Thoracic aorta (tissue), 2 donors: Measurements from ENCODE around the gene CACNA1B. TPM values are rescaled to one million over a fixed set of nuclear protein-coding genes. Genes with fewer than 3 reads are reported as not detected.

ENCODE experiments used
- ATAC-seq: fragments of 150-250 bp; one replicate; pipeline ENCODE4 v1.8.0; 2017; ENCODE audit warnings: low read depth; ENCODE audit not compliant: insufficient number of reproducible peaks, low FRiP score
- DNase-seq: peaks from one replicate; pipeline ENCODE4 v3.0.0-alpha.2; 2020; ENCODE audit warnings: low spot score
- H3K27ac ChIP-seq, 2 donors: fragments of 200-600 bp; sonication (generic); 1 replicate in 1 of 2; 2 replicates in 1 of 2; pipeline ENCODE4 v1.5.1; 2016; ENCODE audit warnings: mild to moderate bottlenecking in 2 of 2, moderate library complexity in 2 of 2
- H3K27me3 ChIP-seq: fragments of 200-600 bp; sonication (generic); replicated peaks from 2 replicates; pipeline ENCODE4 v1.6.0; 2016; ENCODE audit warnings: mild to moderate bottlenecking; ENCODE audit not compliant: insufficient read depth
- H3K36me3 ChIP-seq: fragments of 200-600 bp; sonication (generic); one replicate; pipeline ENCODE4 v1.5.1; 2016
- H3K4me1 ChIP-seq, 2 donors: fragments of 200-600 bp; sonication (generic); 1 replicate in 1 of 2; 2 replicates in 1 of 2; pipeline versions ENCODE4 v1.5.1 to v1.6.0; 2016; ENCODE audit warnings: low read depth in 2 of 2, mild to moderate bottlenecking in 1 of 2; ENCODE audit not compliant: control insufficient read depth in 1 of 2
- H3K4me3 ChIP-seq: fragments of 200-600 bp; sonication (generic); 2 replicates; pipeline ENCODE4 v1.5.1; 2016; ENCODE audit warnings: mild to moderate bottlenecking
- H3K9me3 ChIP-seq: fragments of 200-600 bp; sonication (generic); 2 replicates; pipeline ENCODE4 v1.5.1; 2016
- total RNA-seq, 2 donors: library from RNA; depleted of rRNA; stranded (reverse); fragments of >200 nt; gene quantifications; one replicate each; pipeline versions ENCODE4 v1.1.0 to v1.2.3, GENCODE V29; 2016
- TF ChIP-seq, protein P1 (sequence below): fragments of 200-600 bp; sonication (generic); IDR thresholded peaks from one replicate; pipeline ENCODE4 v1.5.1; 2019; ENCODE audit warnings: antibody characterized with exemption

Gene CACNA1B
- total RNA-seq, 2 donors from 2014 or later = 0.07 to 0.14 TPM

DNA sequence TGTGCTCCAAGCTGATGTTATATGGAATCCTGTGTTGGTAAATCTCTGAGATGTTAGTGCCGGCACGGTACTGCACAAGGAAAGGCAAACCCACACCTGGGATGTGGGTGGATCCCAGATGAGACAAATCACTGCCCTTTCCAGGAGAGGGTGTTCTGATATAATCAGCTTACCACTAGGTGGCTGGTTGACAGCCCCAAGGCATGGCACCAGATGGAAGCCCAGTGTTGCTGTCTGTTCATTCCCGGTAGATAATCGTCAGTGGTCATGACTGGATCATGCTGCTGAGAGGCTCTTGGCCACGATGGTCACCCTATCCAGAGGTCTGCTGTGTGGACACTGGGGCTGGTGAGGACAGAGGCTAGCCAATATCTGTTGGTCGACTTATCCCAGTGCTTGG is 184.0 kb downstream of the CACNA1B start:
- no peak overlapping the region for H3K4me3 ChIP-seq
- no peaks in the 10 kb centered on the region for H3K27me3 ChIP-seq
- H3K4me1 ChIP-seq = no peaks in the 10 kb centered on the region
- ATAC-seq (no peak), DNase-seq (no peak)
- no peaks in the 10 kb centered on the region for H3K36me3 ChIP-seq
- no peaks in the 10 kb centered on the region for H3K9me3 ChIP-seq
- TF ChIP-seq, protein P1, sequence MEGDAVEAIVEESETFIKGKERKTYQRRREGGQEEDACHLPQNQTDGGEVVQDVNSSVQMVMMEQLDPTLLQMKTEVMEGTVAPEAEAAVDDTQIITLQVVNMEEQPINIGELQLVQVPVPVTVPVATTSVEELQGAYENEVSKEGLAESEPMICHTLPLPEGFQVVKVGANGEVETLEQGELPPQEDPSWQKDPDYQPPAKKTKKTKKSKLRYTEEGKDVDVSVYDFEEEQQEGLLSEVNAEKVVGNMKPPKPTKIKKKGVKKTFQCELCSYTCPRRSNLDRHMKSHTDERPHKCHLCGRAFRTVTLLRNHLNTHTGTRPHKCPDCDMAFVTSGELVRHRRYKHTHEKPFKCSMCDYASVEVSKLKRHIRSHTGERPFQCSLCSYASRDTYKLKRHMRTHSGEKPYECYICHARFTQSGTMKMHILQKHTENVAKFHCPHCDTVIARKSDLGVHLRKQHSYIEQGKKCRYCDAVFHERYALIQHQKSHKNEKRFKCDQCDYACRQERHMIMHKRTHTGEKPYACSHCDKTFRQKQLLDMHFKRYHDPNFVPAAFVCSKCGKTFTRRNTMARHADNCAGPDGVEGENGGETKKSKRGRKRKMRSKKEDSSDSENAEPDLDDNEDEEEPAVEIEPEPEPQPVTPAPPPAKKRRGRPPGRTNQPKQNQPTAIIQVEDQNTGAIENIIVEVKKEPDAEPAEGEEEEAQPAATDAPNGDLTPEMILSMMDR = no peak
- H3K27ac ChIP-seq = no peak overlapping the region

DNA sequence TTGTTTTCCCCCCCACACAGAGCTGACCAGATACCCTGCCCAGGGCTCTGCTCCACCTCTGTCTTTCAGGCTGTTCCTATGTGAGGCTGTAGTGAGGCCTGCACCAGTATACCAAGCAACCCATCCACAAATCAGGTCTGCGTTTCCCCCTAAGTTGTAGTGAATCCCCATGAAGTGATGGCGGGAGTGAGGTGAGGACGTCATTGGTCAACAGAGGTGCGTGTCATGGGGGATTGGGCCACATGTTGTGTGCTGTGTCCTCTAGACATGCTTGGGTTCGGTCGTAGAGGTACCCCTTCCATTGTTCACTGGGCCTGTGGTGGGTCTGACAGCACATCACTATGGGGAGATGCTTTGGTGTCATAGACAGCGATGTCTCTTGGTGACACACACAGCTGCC is 184.6 kb downstream of the CACNA1B start:
- Histone ChIP-seq H3K4me3 (no peak overlapping the region), H3K27me3 (no peaks in the 10 kb centered on the region), H3K27ac (no peak overlapping the region), H3K4me1 (no peaks in the 10 kb centered on the region), H3K36me3 (no peaks in the 10 kb centered on the region), H3K9me3 (no peaks in the 10 kb centered on the region)
- TF ChIP-seq, protein P1 = no peak
- ATAC-seq (no peak), DNase-seq (no peak)

DNA sequence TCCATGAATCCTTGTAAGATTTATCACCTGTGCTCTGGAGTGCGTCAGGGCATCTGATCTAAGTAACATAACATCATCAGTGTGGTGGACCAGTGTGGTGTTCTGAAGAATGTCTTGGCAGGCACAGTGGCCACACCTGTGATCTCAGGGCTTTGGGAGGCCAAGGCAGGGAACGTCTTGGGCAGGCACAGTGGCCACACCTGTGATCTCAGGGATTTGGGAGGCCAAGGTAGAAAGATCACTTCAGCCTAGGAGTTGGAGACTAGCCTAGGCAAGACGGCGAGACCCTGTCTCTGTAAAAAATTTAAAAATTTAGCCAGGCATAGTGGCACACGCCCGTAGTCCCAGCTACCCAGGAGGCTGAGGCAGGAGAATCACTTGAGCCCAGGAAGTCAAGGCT is 185.5 kb downstream of the CACNA1B start:
- DNase-seq (no peak), ATAC-seq (no peak)
- H3K4me1 ChIP-seq = no peaks in the 10 kb centered on the region
- TF ChIP-seq, protein P1 = no peak
- H3K27ac ChIP-seq = no peak overlapping the region
- H3K4me3 ChIP-seq = no peak overlapping the region
- H3K27me3 ChIP-seq = no peaks in the 10 kb centered on the region
- no peaks in the 10 kb centered on the region for H3K36me3 ChIP-seq
- no peaks in the 10 kb centered on the region for H3K9me3 ChIP-seq

DNA sequence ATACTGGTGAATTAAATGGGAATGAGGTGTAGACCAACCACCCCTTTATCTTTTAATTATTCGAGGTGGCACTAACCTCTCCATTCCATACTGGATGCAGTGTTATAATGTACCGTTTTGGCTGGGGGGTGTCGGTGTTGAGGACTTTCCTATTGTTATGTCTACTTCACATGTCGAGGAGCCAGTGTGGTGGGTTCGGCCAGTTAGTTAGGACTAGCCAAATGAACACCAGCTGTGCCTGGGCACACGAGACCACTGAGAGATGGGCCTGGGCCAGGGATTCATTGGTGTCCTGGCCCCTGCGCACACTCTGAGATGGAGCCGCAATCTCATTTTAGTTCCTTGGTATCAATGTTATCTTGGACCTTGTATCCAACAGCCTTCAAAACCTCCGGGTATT is 186.2 kb downstream of the CACNA1B start:
- Histone ChIP-seq H3K27ac (no peak overlapping the region), H3K4me3 (no peak overlapping the region), H3K9me3 (no peaks in the 10 kb centered on the region), H3K36me3 (no peaks in the 10 kb centered on the region), H3K4me1 (no peaks in the 10 kb centered on the region), H3K27me3 (no peaks in the 10 kb centered on the region)
- DNase-seq (no peak), ATAC-seq (no peak)
- TF ChIP-seq, protein P1 = no peak

DNA sequence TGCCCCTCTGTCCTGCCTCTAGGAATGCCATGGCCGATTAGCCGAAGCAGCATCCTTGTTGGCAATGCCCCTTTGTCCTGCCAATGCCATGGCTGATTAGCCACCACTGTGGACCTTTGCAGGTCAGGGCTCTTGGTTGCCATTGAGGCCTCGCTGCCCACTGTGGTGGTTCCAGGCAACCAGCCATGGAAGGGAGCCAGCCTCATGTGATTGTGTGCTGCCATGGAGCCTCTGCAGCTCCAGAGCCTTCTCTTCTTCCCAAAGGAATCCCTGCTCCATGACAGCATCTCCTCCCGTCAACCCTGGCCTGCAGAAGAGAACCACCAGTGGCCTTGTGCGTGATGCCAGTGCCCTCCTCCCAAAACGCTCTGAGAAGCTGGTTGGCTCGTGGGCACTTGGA is 187.0 kb downstream of the CACNA1B start:
- H3K9me3 ChIP-seq = no peaks in the 10 kb centered on the region
- H3K4me3 ChIP-seq = no peak overlapping the region
- DNase-seq (no peak), ATAC-seq (no peak)
- no peaks in the 10 kb centered on the region for H3K36me3 ChIP-seq
- no peaks in the 10 kb centered on the region for H3K4me1 ChIP-seq
- TF ChIP-seq, protein P1 = no peak
- no peak overlapping the region for H3K27ac ChIP-seq
- no peaks in the 10 kb centered on the region for H3K27me3 ChIP-seq
